ENCODE results near the gene TSHZ1.

The TSHZ1 gene

DNA sequence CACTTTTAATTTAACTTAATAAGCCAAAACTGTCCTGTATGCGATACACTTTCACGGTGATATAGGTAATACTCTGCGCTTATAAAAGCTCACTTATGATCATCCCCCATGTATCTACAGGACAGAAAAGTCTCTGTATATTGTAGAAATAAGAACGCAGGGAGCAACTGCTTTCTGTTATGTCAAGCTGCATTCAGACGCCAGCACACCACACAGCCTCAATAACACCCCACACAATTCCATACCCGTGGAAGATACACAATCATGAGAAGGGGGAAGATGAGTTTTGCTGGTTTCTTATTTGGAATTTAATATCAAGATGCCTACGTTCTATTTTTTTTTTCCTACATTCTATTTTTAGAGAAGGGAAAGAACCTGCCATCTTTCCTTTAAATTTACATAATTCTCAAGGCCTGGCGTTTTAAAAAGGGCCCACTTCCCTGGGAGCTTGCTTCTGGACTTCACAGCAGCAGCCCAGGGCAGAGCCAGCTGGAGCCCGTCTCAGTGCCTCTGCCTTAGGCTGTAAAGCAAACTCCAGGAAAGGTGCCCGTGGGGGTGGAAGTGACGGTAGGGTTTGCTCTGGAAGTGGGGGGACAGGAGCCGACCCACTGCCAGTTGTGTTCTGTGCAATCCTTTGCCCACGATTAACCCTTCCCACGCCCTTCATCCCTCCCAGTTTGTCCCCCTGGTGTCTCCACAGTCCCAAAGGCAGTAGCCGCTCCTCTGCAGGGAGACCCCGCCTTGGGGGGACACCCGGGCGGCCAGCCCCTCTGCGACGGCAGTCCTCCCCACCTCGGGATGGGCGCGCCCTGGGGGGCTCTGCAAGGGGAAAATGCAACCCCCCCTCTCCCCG lies 7.0 kb upstream of the TSHZ1 start:
- H3K27me3 ChIP-seq (ENCODE audit: insufficient read depth, low read length, poor library complexity, severe bottlenecking) = no peaks in the 10 kb centered on the region
- H3K36me3 ChIP-seq (ENCODE audit: insufficient read depth, low read length) = peaks cover 12% of the 10 kb centered on the region; the same call in 1 of the 2 replicates
- H2AFZ ChIP-seq (ENCODE audit: low read length) = no peak overlapping the region
- peaks cover 89% of the 10 kb centered on the region for H4K20me1 ChIP-seq (ENCODE audit: insufficient read depth, low read length, poor library complexity, severe bottlenecking)
- H3K4me2 ChIP-seq (ENCODE audit: low read depth, low read length, poor library complexity, severe bottlenecking) = peak overlapping the region; percentile 41
- H3K4me3 ChIP-seq (ENCODE audit: low read length, poor library complexity, severe bottlenecking) = no peak overlapping the region
- peaks cover 82% of the 10 kb centered on the region for H3K4me1 ChIP-seq (ENCODE audit: insufficient read depth, low read length, poor library complexity, severe bottlenecking)
- peaks cover 6% of the 10 kb centered on the region; the same call in 1 of the 2 replicates for H3F3A ChIP-seq (ENCODE audit: low read depth)
- no peaks in the 10 kb centered on the region for H3K9me2 ChIP-seq (replicated peaks; ENCODE audit: low read depth, low read length)
- no peak overlapping the region for H3K9ac ChIP-seq (ENCODE audit: low read depth, low read length, poor library complexity, severe bottlenecking)
- peaks cover 89% of the 10 kb centered on the region for H3K79me2 ChIP-seq (ENCODE audit: insufficient read depth, low read length)
- TF ChIP-seq EZH2phosphoT487 (IDR thresholded peaks at IDR 0.05; ENCODE audit: borderline replicate concordance) = no peak
- no peaks in the 10 kb centered on the region for H3K9me3 ChIP-seq (ENCODE audit: insufficient read depth, low read depth, low read length)

DNA sequence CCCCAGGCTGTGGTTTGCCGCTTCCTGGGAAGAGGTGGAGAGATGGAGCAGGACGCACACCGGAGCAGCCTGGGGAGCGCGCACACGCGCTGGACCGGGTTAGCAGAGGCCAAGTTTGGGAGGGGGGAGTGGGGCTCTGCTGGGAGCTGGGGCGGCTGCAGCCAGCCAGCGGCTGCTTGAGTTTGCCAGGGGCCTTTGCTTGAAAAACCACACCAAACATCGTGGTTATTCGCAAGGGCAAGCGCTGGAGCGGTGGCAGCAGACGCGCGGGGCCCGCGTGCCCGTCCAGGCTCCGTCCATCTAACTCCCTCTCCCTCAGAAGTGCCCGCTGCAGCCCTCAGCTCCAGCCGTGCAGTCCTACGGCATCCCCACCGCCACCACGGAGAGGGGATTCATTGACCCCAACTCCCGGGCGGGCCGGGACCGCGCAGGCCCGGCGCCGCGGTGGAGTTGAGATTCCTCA lies 6.3 kb upstream of the TSHZ1 start:
- Histone ChIP-seq H3K9me2 (replicated peaks; ENCODE audit: low read depth, low read length) (no peaks in the 10 kb centered on the region), H3K4me3 (ENCODE audit: low read length, poor library complexity, severe bottlenecking) (no peak overlapping the region), H3K36me3 (ENCODE audit: insufficient read depth, low read length) (peaks cover 12% of the 10 kb centered on the region; the same call in 1 of the 2 replicates), H3K4me2 (ENCODE audit: low read depth, low read length, poor library complexity, severe bottlenecking) (peak overlapping the region; percentile 41), H3K27me3 (ENCODE audit: insufficient read depth, low read length, poor library complexity, severe bottlenecking) (no peaks in the 10 kb centered on the region), H3K9ac (ENCODE audit: low read depth, low read length, poor library complexity, severe bottlenecking) (no peak overlapping the region), H4K20me1 (ENCODE audit: insufficient read depth, low read length, poor library complexity, severe bottlenecking) (peaks cover 83% of the 10 kb centered on the region), H2AFZ (ENCODE audit: low read length) (no peak overlapping the region), H3K79me2 (ENCODE audit: insufficient read depth, low read length) (peaks cover 84% of the 10 kb centered on the region), H3K9me3 (ENCODE audit: insufficient read depth, low read depth, low read length) (no peaks in the 10 kb centered on the region), H3K4me1 (ENCODE audit: insufficient read depth, low read length, poor library complexity, severe bottlenecking) (peaks cover 76% of the 10 kb centered on the region), H3F3A (ENCODE audit: low read depth) (peaks cover 6% of the 10 kb centered on the region; the same call in 1 of the 2 replicates)
- no peak for TF ChIP-seq EZH2phosphoT487 (IDR thresholded peaks at IDR 0.05; ENCODE audit: borderline replicate concordance)
- TF ChIP-seq, protein P1, sequence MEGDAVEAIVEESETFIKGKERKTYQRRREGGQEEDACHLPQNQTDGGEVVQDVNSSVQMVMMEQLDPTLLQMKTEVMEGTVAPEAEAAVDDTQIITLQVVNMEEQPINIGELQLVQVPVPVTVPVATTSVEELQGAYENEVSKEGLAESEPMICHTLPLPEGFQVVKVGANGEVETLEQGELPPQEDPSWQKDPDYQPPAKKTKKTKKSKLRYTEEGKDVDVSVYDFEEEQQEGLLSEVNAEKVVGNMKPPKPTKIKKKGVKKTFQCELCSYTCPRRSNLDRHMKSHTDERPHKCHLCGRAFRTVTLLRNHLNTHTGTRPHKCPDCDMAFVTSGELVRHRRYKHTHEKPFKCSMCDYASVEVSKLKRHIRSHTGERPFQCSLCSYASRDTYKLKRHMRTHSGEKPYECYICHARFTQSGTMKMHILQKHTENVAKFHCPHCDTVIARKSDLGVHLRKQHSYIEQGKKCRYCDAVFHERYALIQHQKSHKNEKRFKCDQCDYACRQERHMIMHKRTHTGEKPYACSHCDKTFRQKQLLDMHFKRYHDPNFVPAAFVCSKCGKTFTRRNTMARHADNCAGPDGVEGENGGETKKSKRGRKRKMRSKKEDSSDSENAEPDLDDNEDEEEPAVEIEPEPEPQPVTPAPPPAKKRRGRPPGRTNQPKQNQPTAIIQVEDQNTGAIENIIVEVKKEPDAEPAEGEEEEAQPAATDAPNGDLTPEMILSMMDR (conservative IDR thresholded peaks at IDR 0.05; ENCODE audit: low read length) = no peak

DNA sequence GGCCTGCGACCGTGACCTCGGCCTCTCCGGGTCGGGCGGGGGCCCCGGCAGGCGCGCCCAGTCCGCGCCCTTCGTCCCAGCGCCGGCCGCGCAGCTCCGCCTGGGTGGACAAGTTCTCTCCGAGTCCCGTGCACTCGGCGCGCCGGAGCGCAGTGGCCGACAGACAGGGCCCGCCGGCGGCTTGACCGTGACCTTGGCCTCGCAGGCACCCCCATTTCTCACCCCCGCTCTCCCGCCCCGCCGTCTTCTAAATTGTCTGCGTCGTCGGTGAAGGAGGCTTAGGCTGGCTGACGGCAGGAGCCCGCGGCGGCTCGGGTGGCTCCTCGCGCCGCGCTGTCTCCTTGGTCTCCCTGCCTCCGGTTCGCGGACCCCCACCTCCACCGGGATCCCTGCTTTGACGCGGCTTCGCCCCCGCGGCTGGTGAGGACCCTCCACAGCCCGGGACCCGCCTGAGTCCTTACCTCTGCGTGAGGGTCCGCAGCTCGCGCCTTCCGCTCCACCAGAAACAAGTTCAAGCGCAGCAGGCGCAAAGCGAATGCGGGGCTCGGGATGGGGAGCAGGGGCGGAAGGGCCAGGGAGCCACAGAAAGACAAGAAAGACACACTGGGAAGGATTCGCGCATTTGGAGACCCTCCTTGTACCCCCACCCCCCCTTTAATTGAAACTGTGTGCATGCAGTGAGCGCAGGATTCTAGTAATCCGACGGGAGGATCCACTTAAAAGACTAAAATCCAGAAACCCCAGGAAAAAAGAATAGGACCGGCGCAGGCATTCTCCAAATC lies 5.7 kb upstream of the TSHZ1 start:
- Histone ChIP-seq H3K4me3 (ENCODE audit: low read length, poor library complexity, severe bottlenecking) (peak overlapping the region; percentile 91), H3K36me3 (ENCODE audit: insufficient read depth, low read length) (peaks cover 9% of the 10 kb centered on the region; the same call in 1 of the 2 replicates), H3K9me3 (ENCODE audit: insufficient read depth, low read depth, low read length) (no peaks in the 10 kb centered on the region), H3K9me2 (replicated peaks; ENCODE audit: low read depth, low read length) (no peaks in the 10 kb centered on the region), H2AFZ (ENCODE audit: low read length) (no peak overlapping the region), H3K4me2 (ENCODE audit: low read depth, low read length, poor library complexity, severe bottlenecking) (peak overlapping the region; percentile 93), H4K20me1 (ENCODE audit: insufficient read depth, low read length, poor library complexity, severe bottlenecking) (peaks cover 77% of the 10 kb centered on the region), H3K4me1 (ENCODE audit: insufficient read depth, low read length, poor library complexity, severe bottlenecking) (peaks cover 70% of the 10 kb centered on the region), H3K79me2 (ENCODE audit: insufficient read depth, low read length) (peaks cover 78% of the 10 kb centered on the region), H3K9ac (ENCODE audit: low read depth, low read length, poor library complexity, severe bottlenecking) (peak overlapping the region; percentile 80), H3K27me3 (ENCODE audit: insufficient read depth, low read length, poor library complexity, severe bottlenecking) (no peaks in the 10 kb centered on the region), H3F3A (ENCODE audit: low read depth) (peaks cover 9% of the 10 kb centered on the region; the same call in 1 of the 2 replicates)
- TF ChIP-seq, protein P1 (conservative IDR thresholded peaks at IDR 0.05; ENCODE audit: low read length) = no peak
- TF ChIP-seq EZH2phosphoT487 (IDR thresholded peaks at IDR 0.05; ENCODE audit: borderline replicate concordance) = no peak
